ENCODE data around the gene GRK1. TPM values are rescaled to one million over a fixed set of nuclear protein-coding genes. Genes with fewer than 3 reads are reported as not detected.

GRK1 gene
- total and polyA plus RNA-seq, 2 of the 8 experiments (the other 6 are each of a cell fraction or from before 2014, with no cell fraction given): 0.12 TPM; not detected in 1

GRCh38 chr13:113765564-113765910 lies 98.5 kb downstream of the GRK1 start:
- ChIA-PET CTCF (ENCODE audit: partially characterized antibody) (interaction anchor here (1.4 kb wide), 1 partner anchor 23 kb away, joined by 5 read pairs; no protein-coding TSS in a partner anchor), POLR2A (ENCODE audit: partially characterized antibody) (no interaction called here)
- Histone ChIP-seq H3K18ac (ENCODE audit: extremely low read depth, low read length) (no peak overlapping the region), H3K23ac (ENCODE audit: insufficient read length) (no peak overlapping the region), H4K8ac (ENCODE audit: extremely low read depth, insufficient read depth, low read length) (no peak overlapping the region), H2AK5ac (ENCODE audit: low read depth, low read length) (no peak overlapping the region), H3K14ac (ENCODE audit: insufficient read length) (no peak overlapping the region), H3K4ac (replicated peaks; ENCODE audit: insufficient read length, low read depth, low read length) (no peak overlapping the region), H3K27ac (ENCODE audit: low read depth, low read length) (no peak overlapping the region), H2BK20ac (ENCODE audit: low read length) (no peak overlapping the region), H4K5ac (ENCODE audit: insufficient read length, low read depth, low read length) (no peak overlapping the region), H3K79me2 (ENCODE audit: control insufficient read depth in 1 of 2, insufficient read depth in 2 of 2, low read length in 2 of 2) (no peaks in the 10 kb centered on the region), H2AFZ (ENCODE audit: low read length) (no peak overlapping the region), H3K27me3 (replicated peaks in 1 of 4; ENCODE audit: control insufficient read depth in 3 of 4, extremely low read depth in 1 of 4, insufficient read depth in 3 of 4, low read length in 3 of 4) (peaks cover 0 to 8% (median 8%) of the 10 kb centered on the region in 4 experiments; a peak in 6 of 7 replicates), H3K4me2 (ENCODE audit: insufficient read depth in 1 of 2, low read depth in 2 of 2, low read length in 2 of 2) (0 out of 4 replicates have a peak overlapping the region, but pooled peaks of 1 of the 2 experiments have one; percentile 7), H2BK15ac (ENCODE audit: low read length) (no peak overlapping the region), H2BK5ac (ENCODE audit: low read depth, low read length) (no peak overlapping the region), H3K56ac (replicated peaks; ENCODE audit: insufficient read length, low read depth, low read length) (no peak overlapping the region), H2BK12ac (ENCODE audit: low read depth, low read length) (no peak overlapping the region), H4K20me1 (replicated peaks in 1 of 2; ENCODE audit: control insufficient read depth in 1 of 2, insufficient read depth in 2 of 2, low read length in 2 of 2) (peaks cover 0 to 2% of the 10 kb centered on the region in 2 experiments), H3K23me2 (ENCODE audit: low read depth, low read length) (peaks cover 3% of the 10 kb centered on the region; the same call in 1 of the 2 replicates), H4K91ac (replicated peaks; ENCODE audit: insufficient read length, low read length) (no peak overlapping the region), H2BK120ac (replicated peaks; ENCODE audit: low read depth, low read length) (no peak overlapping the region), H3K36me3 (ENCODE audit: control insufficient read depth in 2 of 4, insufficient read depth in 4 of 4, low read length in 3 of 4) (no peaks in the 10 kb centered on the region), H3K9me3 (ENCODE audit: insufficient read depth in 2 of 2, low read depth in 1 of 2, low read length in 1 of 2) (no peaks in the 10 kb centered on the region), H3K4me1 (replicated peaks in 1 of 4; ENCODE audit: control insufficient read depth in 3 of 4, insufficient read depth in 4 of 4, low read length in 3 of 4) (peaks cover 0 to 6% (median 3%) of the 10 kb centered on the region in 4 experiments; a peak in 2 of 7 replicates), H3K9ac (replicated peaks in 1 of 4; ENCODE audit: extremely low read depth in 1 of 4, low read depth in 3 of 4, low read length in 3 of 4) (no peak overlapping the region), H3K4me3 (ENCODE audit: extremely low read depth in 1 of 4, insufficient read depth in 2 of 4, low read depth in 3 of 4, low read length in 4 of 4) (no peak overlapping the region), H3K79me1 (ENCODE audit: low read depth, low read length) (no peaks in the 10 kb centered on the region)
- TF ChIP-seq, protein P1, sequence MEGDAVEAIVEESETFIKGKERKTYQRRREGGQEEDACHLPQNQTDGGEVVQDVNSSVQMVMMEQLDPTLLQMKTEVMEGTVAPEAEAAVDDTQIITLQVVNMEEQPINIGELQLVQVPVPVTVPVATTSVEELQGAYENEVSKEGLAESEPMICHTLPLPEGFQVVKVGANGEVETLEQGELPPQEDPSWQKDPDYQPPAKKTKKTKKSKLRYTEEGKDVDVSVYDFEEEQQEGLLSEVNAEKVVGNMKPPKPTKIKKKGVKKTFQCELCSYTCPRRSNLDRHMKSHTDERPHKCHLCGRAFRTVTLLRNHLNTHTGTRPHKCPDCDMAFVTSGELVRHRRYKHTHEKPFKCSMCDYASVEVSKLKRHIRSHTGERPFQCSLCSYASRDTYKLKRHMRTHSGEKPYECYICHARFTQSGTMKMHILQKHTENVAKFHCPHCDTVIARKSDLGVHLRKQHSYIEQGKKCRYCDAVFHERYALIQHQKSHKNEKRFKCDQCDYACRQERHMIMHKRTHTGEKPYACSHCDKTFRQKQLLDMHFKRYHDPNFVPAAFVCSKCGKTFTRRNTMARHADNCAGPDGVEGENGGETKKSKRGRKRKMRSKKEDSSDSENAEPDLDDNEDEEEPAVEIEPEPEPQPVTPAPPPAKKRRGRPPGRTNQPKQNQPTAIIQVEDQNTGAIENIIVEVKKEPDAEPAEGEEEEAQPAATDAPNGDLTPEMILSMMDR (IDR thresholded peaks at IDR 0.05; ENCODE audit: control extremely low read depth in 1 of 3, insufficient read depth in 1 of 3, low read depth in 1 of 3, low read length in 3 of 3): peak in 1 of 3 experiments; percentile 11; a peak in 1 of 4 replicates
- TF ChIP-seq KDM1A (IDR thresholded peaks at IDR 0.05; ENCODE audit: borderline replicate concordance, low read length): no peak
- 71% methylated on average over 3 of the region's 4 CpGs; no CpG with 5 or more reads in 1 of the 2 experiments for WGBS, 2 experiments (ENCODE audit: extremely low coverage in 1 of 2, insufficient coverage in 1 of 2, insufficient read length in 1 of 2, insufficient replicate concordance in 2 of 2, low coverage in 1 of 2, low lambda C conversion rate in 2 of 2, missing lambda C conversion rate in 1 of 2)
- FAIRE-seq (no peak), DNase-seq (ENCODE audit: low read depth in 1 of 2, low spot score in 2 of 2) (no peak)
